NCI-H2196 treated with DMSO at 0.1 percent for 48 hours (cell line): ENCODE results near the gene ZNF621.
"Not testable (repeated sequence)": the region's sequence is repeated elsewhere in the genome, so short reads cannot be mapped to it uniquely, and the experiment has no call there.

Experiments used
- DNase-seq: peaks from one replicate; lab custom pipeline; 2025; ENCODE audit not compliant: unreplicated experiment; lab: John Stamatoyannopoulos, UW

ZNF621 gene

GRCh38 chr3:40532252-40532651 lies 7.5 kb downstream of the ZNF621 start:
- no peak for DNase-seq

- DNase-seq = no peak
These were observed 9.5 kb downstream of the ZNF621 start for GRCh38 chr3:40534283-40534682.

GRCh38 chr3:40546816-40547215 lies 22.1 kb downstream of the ZNF621 start:
- no peak for DNase-seq

- no peak for DNase-seq
These were observed 25.4 kb downstream of the ZNF621 start for GRCh38 chr3:40550167-40550566.

GRCh38 chr3:40557575-40558161 lies 32.9 kb downstream of the ZNF621 start:
- no peak for DNase-seq

GRCh38 chr3:40562482-40562881 lies 37.7 kb downstream of the ZNF621 start:
- not testable (repeated sequence) for DNase-seq

- not testable (repeated sequence) for DNase-seq
These were observed 40.9 kb downstream of the ZNF621 start for GRCh38 chr3:40565629-40566028.

- no peak for DNase-seq
These were observed 41.9 kb downstream of the ZNF621 start for GRCh38 chr3:40566694-40567093.

- no peak for DNase-seq
These were observed 47.8 kb downstream of the ZNF621 start for GRCh38 chr3:40572588-40572987.

- no peak for DNase-seq
These were observed 49.3 kb downstream of the ZNF621 start for GRCh38 chr3:40574050-40574449.

- DNase-seq = no peak
These were observed 49.9 kb downstream of the ZNF621 start for GRCh38 chr3:40574661-40575060.

- DNase-seq = no peak
These were observed 51.6 kb downstream of the ZNF621 start for GRCh38 chr3:40576396-40576795.

- peak; percentile 1 for DNase-seq
These were observed 55.8 kb downstream of the ZNF621 start for GRCh38 chr3:40580494-40581091.

- DNase-seq = no peak
These were observed 56.4 kb downstream of the ZNF621 start for GRCh38 chr3:40581166-40581565.

- DNase-seq = no peak
These were observed 57.8 kb downstream of the ZNF621 start for GRCh38 chr3:40582401-40583027.

GRCh38 chr3:40583691-40584090 lies 58.9 kb downstream of the ZNF621 start:
- no peak for DNase-seq

GRCh38 chr3:40584625-40585189 lies 59.9 kb downstream of the ZNF621 start:
- peak; percentile 13 for DNase-seq

GRCh38 chr3:40585381-40586016 lies 60.7 kb downstream of the ZNF621 start:
- DNase-seq = no peak

GRCh38 chr3:40586901-40587300 lies 62.1 kb downstream of the ZNF621 start:
- no peak for DNase-seq

- no peak for DNase-seq
These were observed 63.6 kb downstream of the ZNF621 start for GRCh38 chr3:40588406-40588805.
